Esophagus squamous epithelium (tissue), 5 donors: ENCODE results near the gene SMIM26. TPM values are rescaled to one million over a fixed set of nuclear protein-coding genes. Genes with fewer than 3 reads are reported as not detected.
A peak's percentile ranks its signal among the peaks of the same experiment; 100 is the strongest.
"Not testable (repeated sequence)": the region's sequence is repeated elsewhere in the genome, so short reads cannot be mapped to it uniquely, and the experiment has no call there.

Experiments
- DNase-seq: peaks from one replicate; lab custom pipeline; 2025; lab: John Stamatoyannopoulos, UW
- H3K27ac ChIP-seq, 4 donors: fragments of 200-600 bp; sonication (generic); one replicate each; pipeline ENCODE4 v1.5.1; 2016 to 2019; ENCODE audit warnings: mild to moderate bottlenecking in 1 of 4
- H3K27me3 ChIP-seq, 4 donors: fragments of 200-600 bp; sonication (generic); 1 replicate in 3 of 4; 2 replicates in 1 of 4; pipeline versions ENCODE4 v1.5.1 to v1.6.0; 2017 to 2021; ENCODE audit warnings: antibody characterized with exemption in 1 of 4
- H3K36me3 ChIP-seq, 3 donors: fragments of 200-600 bp; sonication (generic); one replicate each; pipeline ENCODE4 v1.5.1; 2016 to 2019
- H3K4me1 ChIP-seq, 3 donors: fragments of 200-600 bp; sonication (generic); one replicate each; pipeline ENCODE4 v1.5.1; 2017 to 2019
- H3K4me3 ChIP-seq, 4 donors: fragments of 200-600 bp; sonication (generic); 1 replicate in 3 of 4; 2 replicates in 1 of 4; pipeline ENCODE4 v1.5.1; 2016 to 2019; ENCODE audit warnings: mild to moderate bottlenecking in 2 of 4, moderate library complexity in 1 of 4
- H3K9me3 ChIP-seq, 3 donors: fragments of 200-600 bp; sonication (generic); one replicate each; pipeline ENCODE4 v1.5.1; 2016 to 2019
- POLR2A ChIP-seq, 4 donors: fragments of 450-650 bp; IDR thresholded peaks; one replicate each; pipeline ENCODE4 v1.6.1; 2017; ENCODE audit warnings: antibody characterized with exemption in 4 of 4, mild to moderate bottlenecking in 4 of 4, moderate library complexity in 3 of 4
- WGBS, 2 donors: methylation state at CpG; one replicate each; pipeline ENCODE4 v1.1.5; 2018; 5-methylcytosine and 5-hydroxymethylcytosine counted together
- intact Hi-C: fragments of 100-400 bp; cut with DNase I; formaldehyde crosslinking; loops from one replicate; pipeline ENCODE4 v1.15.0; 2022
- total RNA-seq, 4 donors: library from RNA; depleted of rRNA; stranded (reverse); fragments of >200 nt; gene quantifications; one replicate each; pipeline ENCODE4 v1.1.0, GENCODE V29; 2016
- TF ChIP-seq, protein P1 (sequence below), 6 experiments: fragments of 450-650 bp in 4 of 6; fragments of 200-600 bp in 2 of 6; sonication (generic) in 2 of 6; IDR thresholded peaks; one replicate each; pipeline ENCODE4 v1.5.1; 2016 to 2019; ENCODE audit warnings: antibody characterized with exemption in 6 of 6, mild to moderate bottlenecking in 4 of 6, moderate library complexity in 4 of 6
- donor health status: DM: yes; HTN: yes; CAD: no.

Gene SMIM26, protein sequence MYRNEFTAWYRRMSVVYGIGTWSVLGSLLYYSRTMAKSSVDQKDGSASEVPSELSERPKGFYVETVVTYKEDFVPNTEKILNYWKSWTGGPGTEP
- 100 to 1,000 TPM in 2 of 4 donors, 10 to 100 TPM in 2; 72.0 to 147 (median 106) TPM for total RNA-seq

DNA sequence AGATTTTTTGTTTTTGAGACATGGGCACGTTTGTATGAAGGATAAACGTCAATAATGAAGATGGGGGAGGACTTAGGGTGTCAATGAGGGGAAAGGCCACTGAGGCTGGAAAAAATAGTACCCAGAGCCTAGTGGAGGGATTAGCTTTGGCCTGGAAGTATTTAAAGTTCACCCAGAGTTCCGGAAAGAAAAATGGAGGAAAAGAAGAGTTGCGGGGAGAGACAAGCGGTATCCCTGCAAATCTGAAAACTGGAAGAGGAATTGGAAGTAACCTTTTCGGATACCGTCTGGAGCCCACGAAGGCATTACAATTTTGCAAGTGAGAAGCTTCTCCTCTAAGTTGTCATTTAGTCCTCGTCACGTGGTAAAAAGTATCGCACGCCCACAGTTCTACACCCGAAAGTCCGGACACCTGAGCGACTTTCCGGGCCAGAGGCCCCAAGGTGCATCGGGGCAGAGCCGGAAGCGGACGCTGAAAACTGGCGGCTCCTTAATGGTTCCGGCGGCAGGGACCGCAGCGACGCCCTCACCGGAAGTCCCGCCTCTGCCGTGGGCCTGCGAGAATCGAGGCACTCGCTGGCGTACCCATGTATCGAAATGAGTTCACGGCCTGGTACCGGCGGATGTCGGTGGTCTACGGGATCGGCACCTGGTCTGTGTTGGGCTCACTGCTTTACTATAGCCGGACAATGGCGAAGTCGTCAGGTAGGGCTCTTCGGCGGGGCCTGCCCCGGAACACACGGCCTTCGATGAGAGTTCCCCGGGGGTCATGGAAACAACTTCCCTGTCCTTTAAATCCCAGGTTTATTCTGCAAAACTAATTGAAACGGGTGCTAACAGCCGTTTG, at the start of gene SMIM26:
TSS of gene SMIM26 (plus strand) at position 541 of the 847 bp plus-strand sequence. CDS start at position 588, 47 bp downstream.
- H3K4me3 ChIP-seq, result peak within 1 kb of the TSS; percentile 72 to 79 (median 74)
- intact Hi-C loops, result no loop called here
- TF ChIP-seq POLR2A (IDR thresholded peaks at IDR 0.05), result peak in 2 of 4 donors; percentile 23 to 53
- TF ChIP-seq, protein P1, sequence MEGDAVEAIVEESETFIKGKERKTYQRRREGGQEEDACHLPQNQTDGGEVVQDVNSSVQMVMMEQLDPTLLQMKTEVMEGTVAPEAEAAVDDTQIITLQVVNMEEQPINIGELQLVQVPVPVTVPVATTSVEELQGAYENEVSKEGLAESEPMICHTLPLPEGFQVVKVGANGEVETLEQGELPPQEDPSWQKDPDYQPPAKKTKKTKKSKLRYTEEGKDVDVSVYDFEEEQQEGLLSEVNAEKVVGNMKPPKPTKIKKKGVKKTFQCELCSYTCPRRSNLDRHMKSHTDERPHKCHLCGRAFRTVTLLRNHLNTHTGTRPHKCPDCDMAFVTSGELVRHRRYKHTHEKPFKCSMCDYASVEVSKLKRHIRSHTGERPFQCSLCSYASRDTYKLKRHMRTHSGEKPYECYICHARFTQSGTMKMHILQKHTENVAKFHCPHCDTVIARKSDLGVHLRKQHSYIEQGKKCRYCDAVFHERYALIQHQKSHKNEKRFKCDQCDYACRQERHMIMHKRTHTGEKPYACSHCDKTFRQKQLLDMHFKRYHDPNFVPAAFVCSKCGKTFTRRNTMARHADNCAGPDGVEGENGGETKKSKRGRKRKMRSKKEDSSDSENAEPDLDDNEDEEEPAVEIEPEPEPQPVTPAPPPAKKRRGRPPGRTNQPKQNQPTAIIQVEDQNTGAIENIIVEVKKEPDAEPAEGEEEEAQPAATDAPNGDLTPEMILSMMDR (IDR thresholded peaks at IDR 0.05), result no peak

DNA sequence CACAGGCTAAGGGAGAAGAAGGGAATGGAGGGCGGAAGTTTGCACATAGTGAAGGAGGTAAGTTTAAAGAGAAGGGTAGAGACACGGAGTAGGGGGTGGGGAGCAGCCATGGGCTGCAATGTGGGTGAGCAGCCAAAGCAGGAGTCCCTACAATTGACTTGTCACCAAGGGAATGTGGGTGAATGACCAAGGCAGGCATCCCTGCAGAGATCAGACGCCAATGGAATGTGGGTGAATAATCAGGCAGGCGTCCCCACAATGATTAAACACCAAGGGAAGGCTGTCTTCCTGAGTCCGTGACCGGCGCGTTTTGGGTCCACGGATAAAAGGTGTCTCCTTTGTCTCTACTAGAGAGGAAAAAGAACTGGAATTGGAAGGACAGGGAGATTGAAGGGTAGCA, 45.2 kb upstream of the SMIM26 start:
- H3K27ac ChIP-seq, DNase-seq, H3K9me3 ChIP-seq, H3K4me1 ChIP-seq, H3K27me3 ChIP-seq, intact Hi-C loops, H3K4me3 ChIP-seq: not testable (repeated sequence)
- H3K36me3 ChIP-seq, result peaks cover 23 to 93% (median 25%) of the 10 kb centered on the region in 3 donors
- 91 to 94% methylated on average over 9 of the region's 9 CpGs for WGBS, 2 donors

More for the DNA sequence above, at the start of gene SMIM26:
- WGBS, 2 donors, result 0% methylated on average over 16 to 41 of the region's 51 CpGs
- Histone ChIP-seq H3K27ac (peak within 1 kb of the TSS; percentile 85 to 92 (median 91)), H3K27me3 (no peaks in the 10 kb centered on the region), H3K9me3 (no peaks in the 10 kb centered on the region), H3K4me1 (peaks cover 6 to 23% (median 9%) of the 10 kb centered on the region in 3 donors), H3K36me3 (peaks cover 0 to 45% (median 14%) of the 10 kb centered on the region in 3 donors)
- DNase-seq, result peak; percentile 63

DNA sequence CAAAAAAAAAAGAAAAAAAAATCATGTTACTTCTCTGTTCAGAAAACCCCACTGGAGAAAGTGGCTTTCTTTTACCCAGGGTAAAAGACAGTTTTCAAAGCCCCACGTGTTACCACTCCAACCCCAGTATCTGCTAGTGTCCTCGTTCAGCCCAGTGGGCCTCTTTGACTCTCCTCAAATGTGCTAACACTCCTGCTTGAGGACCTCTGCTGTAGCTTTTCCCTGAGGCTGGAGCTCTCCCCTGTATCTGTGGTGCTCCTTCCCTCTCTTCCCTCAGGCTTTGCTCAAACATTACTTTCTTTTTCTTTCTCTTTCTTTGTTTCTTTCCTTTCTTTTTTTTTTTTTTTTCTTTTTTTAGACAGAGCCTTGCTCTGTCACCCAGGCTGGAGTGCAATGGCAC, 44.2 kb upstream of the SMIM26 start:
- no peak overlapping the region for H3K27ac ChIP-seq
- TF ChIP-seq POLR2A (IDR thresholded peaks at IDR 0.05), result no peak
- TF ChIP-seq, protein P1 (IDR thresholded peaks at IDR 0.05), result no peak
- H3K9me3 ChIP-seq, result no peaks in the 10 kb centered on the region
- H3K27me3 ChIP-seq, result no peaks in the 10 kb centered on the region
- 89 to 94% methylated on average over 2 of the region's 2 CpGs for WGBS, 2 donors
- no peaks in the 10 kb centered on the region for H3K4me1 ChIP-seq
- peaks cover 33 to 93% (median 33%) of the 10 kb centered on the region in 3 donors for H3K36me3 ChIP-seq
- no peak overlapping the region for H3K4me3 ChIP-seq
- DNase-seq, result no peak
- intact Hi-C loops, result no loop called here

DNA sequence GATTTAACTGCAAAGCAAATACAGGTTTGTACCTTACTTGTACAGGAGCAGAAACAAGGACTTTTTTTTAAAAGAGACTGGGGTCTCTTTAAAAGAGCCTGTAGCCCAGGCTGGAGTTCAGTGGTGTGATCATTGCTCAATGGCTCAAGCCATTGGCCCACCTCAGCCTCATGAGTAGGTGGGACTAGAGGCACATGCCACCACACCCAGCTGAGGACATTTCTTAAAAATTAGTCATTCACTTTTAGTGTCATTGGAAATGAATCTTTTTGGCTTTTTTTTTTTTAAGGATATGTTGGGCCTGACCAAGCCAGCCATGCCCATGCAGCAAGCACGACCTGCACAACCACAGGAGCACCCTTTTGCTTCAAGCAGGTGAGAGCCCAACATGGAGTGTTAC, 42.6 kb upstream of the SMIM26 start:
- WGBS, 2 donors, result 43 to 56% methylated on average over 1 of the region's 1 CpG
- DNase-seq, result no peak
- intact Hi-C loops, result no loop called here
- no peak overlapping the region for H3K27ac ChIP-seq
- H3K9me3 ChIP-seq, result no peaks in the 10 kb centered on the region
- no peaks in the 10 kb centered on the region for H3K27me3 ChIP-seq
- no peak overlapping the region for H3K4me3 ChIP-seq
- TF ChIP-seq POLR2A (IDR thresholded peaks at IDR 0.05), result no peak
- TF ChIP-seq, protein P1 (IDR thresholded peaks at IDR 0.05), result no peak
- peaks cover 33 to 96% (median 41%) of the 10 kb centered on the region in 3 donors for H3K36me3 ChIP-seq
- H3K4me1 ChIP-seq, result no peaks in the 10 kb centered on the region

DNA sequence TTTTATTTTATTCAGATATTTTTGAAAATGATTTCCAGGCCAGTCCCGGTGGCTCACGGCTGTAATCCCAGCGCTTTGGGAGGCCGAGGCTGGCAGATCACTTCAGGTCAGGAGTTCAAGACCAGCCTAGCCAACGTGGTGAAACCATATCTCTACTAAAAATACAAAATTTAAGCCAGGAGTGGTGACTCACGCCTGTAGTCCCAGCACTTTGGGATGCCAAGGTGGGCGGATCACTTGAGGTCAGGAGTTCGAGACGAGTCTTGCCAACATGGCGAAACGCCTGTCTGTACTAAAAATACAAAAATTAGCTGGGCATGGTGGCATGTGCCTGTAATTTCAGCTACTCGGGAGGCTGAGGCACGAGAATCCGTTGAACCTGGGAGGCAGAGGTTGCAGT, 40.5 kb upstream of the SMIM26 start:
- H3K4me3 ChIP-seq, intact Hi-C loops, H3K4me1 ChIP-seq, H3K27ac ChIP-seq, H3K9me3 ChIP-seq, DNase-seq, H3K27me3 ChIP-seq: not testable (repeated sequence)
- H3K36me3 ChIP-seq, result peaks cover 41 to 97% (median 58%) of the 10 kb centered on the region in 3 donors
- 77 to 81% methylated on average over 13 to 14 of the region's 14 CpGs for WGBS, 2 donors

DNA sequence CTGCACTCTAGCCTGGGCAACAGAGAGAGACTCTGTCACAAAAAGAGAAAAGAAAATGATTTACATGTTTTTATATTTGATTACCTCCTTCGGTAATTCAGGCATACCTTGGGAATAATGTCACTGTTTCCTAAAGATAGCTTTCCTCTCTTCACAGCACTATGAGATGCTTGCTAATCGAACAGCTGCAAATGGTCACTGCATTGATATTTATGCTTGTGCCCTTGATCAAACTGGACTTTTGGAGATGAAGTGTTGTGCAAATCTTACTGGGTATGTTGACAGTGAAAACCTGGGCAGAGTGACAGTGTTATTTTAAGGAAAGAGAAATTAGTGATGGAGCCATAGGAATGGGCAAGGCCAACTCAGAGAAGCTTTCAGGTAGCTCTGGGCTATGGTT, 39.9 kb upstream of the SMIM26 start:
- H3K36me3 ChIP-seq, result peaks cover 43 to 97% (median 61%) of the 10 kb centered on the region in 3 donors
- H3K27ac ChIP-seq, result no peak overlapping the region
- intact Hi-C loops, result no loop called here
- H3K27me3 ChIP-seq, result no peaks in the 10 kb centered on the region
- TF ChIP-seq, protein P1 (IDR thresholded peaks at IDR 0.05), result no peak
- TF ChIP-seq POLR2A (IDR thresholded peaks at IDR 0.05), result no peak
- 90 to 96% methylated on average over 2 of the region's 2 CpGs for WGBS, 2 donors
- H3K4me1 ChIP-seq, result no peaks in the 10 kb centered on the region
- H3K4me3 ChIP-seq, result no peak overlapping the region
- no peaks in the 10 kb centered on the region for H3K9me3 ChIP-seq
- DNase-seq, result no peak
